ENCODE results near the gene NKD2. TPM values are rescaled to one million over a fixed set of nuclear protein-coding genes. Genes with fewer than 3 reads are reported as not detected.

Gene NKD2
- total RNA-seq, 1 experiment from 2014 or later, result 2.8 TPM

DNA sequence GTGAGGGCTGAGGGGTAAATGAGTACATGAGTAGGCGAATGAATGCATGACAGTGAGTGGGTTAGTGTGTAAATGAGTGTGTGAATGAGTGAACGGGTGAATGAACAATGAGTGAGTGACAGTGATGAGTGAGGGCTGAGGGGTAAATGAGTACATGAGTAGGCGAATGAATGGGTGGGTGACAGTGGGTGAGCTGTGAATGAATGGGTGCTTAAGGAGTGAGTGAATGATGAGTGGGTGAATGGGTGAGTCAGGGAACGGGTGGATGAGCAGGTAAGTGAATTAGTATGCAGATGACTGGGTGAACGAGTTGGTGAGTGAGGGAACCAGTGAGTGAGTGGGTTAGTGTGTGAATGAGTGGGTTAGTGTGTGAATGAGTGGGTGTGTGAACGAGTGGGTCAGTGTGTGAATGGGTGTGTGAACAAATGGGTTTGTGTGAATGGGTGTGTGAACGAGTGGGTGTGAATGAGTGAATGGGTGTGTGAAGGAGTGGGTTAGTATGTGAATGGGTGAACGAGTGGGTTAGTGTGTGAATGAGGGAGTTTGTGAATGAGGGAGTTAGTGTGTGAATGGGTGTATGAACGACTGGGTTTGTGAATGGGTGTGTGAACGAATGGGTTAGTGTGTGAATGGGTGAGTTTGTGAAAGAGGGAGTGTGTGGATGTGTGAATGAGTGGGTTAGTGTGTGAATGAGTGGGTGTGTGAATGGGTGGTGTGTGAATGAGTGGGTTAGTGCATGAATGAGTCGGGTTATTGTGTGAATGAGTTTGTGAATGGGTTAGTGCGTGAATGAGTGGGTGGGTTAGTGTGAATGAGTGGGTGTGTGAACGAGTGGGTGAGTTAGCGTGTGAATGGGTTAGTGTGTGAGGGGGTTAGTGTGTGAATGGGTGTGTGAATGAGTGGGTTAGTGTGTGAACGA is 32.9 kb downstream of the NKD2 start:
- no peak for DNase-seq (ENCODE audit: low spot score)

DNA sequence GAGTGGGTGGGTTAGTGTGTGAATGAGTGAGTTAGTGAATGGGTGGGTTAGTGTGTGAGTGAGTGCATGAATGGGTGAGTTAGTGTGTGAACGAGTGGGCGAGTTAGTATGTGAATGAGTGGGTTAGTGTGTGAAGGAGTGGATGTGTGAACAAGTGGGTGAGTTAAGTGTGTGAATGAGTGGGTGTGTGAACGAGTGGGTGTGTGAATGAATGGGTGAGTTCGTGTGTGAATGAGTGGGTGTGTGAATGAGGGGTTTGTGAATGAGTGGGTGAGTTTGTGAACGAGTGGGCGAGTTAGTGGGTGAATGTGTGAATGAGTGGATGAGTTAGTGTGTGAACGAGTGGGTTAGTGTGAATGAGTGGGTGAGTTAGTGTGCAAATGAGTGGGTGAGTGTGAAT is 34.0 kb downstream of the NKD2 start:
- no peak for DNase-seq (ENCODE audit: low spot score)

DNA sequence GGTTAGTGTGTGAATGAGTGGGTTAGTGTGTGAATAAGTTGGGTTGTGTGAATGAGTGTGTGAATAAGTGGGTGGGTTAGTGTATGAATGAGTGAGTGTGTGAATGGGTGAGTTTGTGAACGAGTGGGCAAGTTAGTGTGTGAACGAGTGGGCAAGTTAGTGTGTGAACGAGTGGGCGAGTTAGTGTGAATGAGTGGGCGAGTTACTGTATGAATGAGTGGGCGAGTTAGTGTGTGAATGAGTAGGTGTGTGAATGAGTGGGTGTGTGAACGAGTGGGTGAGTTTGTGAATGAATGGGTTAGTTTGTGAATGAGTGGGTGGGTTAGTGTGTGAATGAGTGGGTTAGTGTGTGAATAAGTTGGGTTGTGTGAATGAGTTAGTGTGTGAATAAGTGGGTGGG is 34.7 kb downstream of the NKD2 start:
- DNase-seq (ENCODE audit: low spot score), result no peak

DNA sequence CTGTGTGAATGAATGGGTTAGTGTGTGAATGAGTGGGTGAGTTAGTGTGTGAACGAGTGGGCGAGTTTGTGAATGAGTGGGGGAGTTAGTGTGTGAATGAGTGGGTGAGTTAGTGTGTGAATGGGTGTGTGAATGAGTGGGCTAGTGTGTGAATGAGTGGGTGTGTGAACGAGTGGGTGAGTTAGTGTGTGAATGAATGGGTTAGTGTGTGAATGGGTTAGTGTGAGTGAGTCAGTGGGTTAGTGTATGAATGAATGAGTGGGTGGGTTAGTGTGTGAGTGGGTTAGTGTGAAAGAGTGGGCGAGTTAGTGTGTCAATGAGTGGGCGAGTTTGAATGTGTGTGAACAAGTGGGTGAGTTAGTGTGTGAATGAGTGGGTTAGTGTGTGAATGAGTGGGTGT is 35.5 kb downstream of the NKD2 start:
- DNase-seq (ENCODE audit: low spot score), result no peak

DNA sequence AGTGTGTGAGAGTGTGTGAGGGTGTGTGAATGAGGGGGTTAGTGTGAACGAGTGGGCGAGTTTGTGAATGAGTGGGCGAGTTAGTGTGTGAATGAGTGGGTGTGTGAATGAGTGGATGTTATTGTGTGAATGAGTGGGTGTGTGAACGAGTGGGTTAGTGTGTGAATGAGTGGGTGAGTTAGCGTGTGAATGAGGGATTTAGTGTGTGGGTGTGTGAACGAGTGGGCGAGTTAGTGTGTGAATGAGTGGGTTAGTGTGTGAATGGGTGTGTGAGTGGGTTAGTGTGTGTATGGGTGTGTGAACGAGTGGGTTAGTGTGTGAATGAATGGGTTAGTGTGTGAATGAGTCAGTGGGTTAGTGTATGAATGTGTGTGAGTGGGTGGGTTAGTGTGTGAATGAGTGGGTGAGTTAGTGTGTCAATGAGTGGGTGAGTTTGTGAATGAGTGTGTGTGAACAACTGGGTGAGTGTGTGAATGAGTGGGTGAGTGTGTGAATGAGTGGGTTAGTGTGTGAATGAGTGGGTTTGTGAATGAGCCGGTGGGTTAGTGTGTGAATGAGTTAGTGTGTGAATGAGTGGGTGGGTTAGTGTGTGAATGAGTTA is 37.5 kb downstream of the NKD2 start:
- no peak for DNase-seq (ENCODE audit: low spot score)

DNA sequence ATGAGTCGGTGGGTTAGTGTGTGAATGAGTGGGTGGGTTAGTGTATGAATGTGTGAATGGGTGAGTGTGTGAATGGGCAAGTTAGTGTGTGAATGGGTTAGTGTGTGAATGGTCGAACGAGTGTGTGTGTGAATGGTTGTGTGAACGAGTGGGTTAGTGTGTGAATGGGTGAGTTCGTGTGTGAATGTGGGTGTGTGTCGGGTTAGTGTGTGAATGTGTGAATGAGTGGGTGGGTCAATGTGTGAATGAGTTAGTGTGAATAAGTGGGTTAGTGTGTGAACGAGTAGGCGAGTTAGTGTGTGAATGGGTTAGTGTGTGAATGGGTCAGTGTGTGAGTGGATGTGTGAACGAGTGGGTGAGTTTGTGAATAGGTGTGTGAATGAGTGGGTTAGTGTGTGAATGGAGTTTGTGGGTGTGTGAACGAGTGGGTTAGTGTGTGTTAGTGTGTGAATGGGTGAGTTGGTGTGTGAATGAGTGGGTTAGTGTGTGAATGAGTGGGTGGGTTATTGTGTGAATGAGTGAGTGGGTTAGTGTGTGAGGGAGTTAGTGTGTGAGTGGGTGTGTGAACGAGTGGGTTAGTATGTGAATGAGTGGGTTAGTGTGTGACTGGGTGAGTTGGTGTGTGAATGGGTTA is 38.8 kb downstream of the NKD2 start:
- no peak for DNase-seq (ENCODE audit: low spot score)

DNA sequence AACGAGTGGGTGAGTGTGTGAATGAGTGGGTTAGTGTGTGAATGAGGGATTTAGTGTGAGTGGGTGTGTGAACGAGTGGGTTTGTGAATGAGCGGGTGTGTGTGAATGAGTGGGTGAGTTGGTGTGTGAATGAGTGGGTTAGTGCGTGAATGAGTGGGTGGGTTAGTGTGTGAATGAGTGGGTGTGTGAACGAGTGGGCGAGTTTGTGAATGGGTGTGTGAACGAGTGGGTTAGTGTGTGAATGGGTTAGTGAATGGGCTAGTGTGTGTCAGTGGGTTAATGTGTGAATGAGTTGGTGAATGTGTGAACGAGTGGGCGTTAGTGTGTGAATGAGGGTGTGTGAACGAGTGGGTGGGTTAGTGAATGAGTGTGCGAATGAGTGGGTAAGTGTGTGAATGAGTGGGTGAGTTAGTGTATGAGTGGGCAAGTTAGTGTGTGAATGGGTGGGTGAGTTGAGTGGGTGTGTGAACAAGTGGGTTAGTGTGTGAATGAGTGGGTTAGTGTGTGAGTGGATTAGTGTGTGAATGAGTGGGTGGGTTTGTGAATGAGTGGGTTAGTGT is 39.6 kb downstream of the NKD2 start:
- no peak for DNase-seq (ENCODE audit: low spot score)

DNA sequence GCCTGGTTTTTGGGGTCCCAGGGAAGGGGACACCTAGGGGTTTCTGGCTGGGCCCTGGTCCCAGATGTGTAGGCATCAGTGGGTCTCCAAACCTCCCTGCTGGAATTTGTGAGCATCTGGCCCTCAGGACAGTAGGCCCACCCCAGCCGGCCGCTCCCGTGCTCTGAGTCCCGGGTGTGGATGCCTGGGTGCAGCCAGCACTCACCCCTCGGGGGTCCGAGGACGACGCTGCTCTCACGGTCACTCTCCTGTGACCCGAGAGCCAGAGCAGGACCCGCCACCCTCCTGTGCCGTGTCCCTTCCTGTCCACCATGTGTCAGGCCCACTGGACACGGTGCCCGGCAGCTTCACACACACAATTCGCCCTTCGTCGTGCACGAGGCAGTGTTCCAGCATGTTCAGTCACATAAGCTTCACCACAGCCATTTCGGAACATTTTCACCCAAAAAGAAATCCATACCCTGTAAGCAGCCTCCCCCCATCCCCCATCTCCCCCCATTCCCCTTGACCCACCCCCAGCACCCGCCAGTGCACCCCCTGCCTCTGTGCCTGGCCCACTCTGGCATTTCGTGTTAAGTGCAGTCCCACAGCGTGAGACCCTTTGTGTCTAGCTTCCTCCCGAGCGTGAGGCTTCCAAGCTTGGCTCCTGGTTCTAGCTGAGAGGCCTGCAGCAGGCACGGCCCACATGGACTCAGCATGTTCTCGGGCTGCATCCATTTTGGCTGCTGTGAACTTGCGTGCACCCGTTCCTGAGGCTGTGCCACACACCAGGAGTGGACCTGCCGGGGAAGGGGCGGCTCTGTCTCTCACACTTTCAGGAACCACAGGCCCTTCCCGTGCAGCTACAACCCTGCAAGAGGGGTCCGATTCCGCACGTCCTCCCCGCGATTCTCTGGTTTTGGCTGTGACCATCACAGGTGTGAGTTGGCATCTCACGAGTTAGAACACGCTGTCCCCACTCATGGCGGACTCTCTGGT is 40.5 kb downstream of the NKD2 start:
- no peak for DNase-seq (ENCODE audit: low spot score)

DNA sequence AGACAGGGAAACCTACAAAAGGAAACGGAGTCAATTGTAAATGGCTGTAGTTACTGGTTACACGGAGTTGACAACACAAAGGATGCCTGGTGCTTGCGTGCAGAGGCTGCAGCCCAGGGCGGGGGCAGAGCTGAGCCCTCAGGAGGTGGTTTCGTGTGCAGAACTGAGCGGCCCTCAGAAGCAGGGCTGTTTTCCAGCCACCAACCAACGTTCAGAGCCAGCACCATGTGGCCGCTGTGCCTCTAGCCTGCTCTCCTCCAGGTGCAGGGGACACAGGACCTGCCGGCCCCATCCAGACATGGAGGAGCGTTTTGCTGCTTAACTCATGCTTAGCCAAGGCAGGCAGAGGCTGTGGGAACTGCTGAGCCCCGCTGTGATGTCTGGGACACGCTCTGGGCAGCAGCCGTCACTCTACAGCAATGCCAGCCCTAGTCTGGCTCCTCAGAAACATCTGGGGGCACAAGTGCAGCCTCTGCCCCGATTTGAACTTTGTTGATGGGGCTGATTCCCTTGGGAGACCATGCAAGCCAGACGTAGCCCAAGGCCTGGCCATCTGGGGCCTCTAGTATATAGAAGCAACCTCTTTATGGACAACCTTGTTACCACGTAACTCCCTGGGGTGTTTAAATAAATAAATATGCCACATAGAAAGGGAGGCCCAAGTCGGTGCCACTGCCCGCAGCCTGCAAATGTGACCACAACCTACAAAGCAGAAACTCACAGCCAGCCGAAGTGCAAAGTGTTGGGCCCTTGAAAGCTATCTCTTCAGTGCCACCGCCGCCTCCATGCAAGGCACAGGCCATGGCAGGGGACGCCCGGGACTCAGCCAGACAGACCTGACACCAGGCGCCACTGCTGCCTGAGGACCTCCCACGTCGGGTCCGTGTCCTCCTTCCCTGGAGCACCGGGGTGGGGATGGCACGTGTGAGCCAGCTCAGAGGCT is 42.1 kb downstream of the NKD2 start:
- DNase-seq (ENCODE audit: low spot score), result no peak

DNA sequence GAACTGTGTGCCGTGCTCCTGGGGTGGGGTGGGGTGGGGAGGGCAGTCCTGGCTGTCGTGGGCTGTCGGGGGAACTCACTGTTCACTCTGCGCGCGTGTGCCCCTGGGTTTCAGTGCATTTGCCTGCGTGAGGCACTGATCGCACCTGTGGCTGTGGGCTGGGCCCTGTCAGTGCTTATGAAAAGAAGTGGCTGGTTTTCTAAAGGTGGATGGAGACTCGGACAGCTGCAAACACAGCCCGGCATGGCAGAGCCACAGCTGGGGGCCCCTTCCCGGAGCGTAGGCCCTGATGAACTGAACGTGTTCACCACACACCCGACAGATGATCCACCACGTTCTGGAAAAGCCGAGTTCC is 42.7 kb downstream of the NKD2 start:
- no peak for DNase-seq (ENCODE audit: low spot score)

DNA sequence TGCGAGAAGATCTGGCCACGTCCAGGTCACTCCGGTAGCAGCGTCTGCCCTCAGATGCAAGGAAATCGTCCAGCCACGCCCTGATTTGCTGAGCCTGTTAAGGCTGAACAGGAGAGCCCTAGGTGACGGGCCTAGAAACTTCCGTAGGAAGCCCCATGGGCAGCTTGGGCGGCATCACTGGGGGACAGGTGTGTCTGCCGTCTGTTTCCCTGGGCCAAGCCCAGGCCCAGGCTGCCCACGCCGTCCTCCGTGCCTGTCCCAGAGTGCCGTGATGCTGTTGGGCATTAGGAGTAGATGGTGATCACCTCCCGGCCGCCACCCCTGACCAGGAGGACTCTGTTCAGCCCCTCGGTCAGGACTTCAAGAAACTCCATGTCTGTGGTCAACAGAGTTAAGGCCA is 43.5 kb downstream of the NKD2 start:
- no peak for DNase-seq (ENCODE audit: low spot score)

DNA sequence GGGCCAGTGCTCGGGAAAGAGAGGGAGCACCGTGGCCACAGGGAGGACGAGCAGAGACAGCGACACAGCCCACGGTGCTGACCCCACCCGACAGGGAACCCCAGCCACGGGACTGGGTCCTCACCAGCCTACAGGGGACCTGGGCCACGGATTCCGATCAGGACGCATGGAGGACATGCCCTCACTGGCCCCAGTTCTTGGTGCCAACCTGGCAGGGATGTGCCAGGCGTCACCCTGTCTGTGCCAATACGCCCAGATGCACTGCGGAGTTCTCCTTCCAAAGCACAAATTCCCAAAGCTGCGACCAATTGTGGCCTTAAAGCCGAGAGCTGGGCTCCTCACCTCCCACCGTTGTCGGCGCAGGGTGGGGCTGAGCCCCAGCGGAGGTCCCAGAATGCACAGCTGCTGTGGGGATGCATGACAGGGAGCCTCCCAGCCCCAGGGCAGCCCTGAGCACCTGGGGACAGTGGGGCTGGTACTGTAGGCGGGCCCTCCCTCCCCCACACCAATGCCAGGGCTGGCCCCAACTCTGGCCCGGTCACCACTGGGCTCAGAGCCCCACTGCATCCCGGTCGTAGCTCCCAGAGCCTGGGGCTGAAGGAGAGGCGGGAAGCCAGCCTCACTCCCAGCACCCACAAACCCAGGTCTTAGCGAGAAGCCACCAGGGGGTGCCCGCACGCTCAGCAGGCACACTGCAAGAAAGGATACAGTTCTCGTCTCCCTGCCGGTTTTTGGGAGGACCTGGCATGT is 44.2 kb downstream of the NKD2 start:
- no peak for DNase-seq (ENCODE audit: low spot score)

DNA sequence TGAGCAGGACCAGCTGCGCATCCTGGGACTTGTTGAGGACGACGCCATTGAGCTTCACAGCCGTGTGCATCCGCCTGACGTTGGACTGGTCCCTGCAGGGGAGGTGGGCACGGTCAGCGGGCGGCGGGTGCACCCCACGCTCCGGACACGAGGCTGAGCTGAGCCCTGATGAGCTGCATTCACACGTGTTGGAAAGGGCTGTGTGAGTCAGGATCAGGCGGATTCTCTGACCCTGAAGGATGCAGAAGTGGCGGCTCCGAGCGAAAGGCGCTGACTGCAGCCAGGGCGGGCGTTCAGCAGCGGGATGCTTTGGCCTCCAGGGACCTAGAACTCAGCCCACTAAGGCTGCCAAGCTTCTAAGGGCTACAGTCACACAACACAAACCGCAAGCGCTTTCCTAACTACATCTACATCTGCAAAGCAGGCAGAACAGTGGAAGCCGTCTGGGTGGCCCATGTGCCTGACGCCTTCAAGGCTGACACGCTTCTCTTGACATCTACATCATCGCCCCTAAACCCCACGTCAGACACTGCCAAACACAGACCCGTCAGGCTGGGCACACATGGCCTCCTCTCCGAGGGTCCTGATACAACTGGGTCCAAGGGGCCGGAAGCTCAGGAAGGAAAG is 44.9 kb downstream of the NKD2 start:
- DNase-seq (ENCODE audit: low spot score), result no peak

DNA sequence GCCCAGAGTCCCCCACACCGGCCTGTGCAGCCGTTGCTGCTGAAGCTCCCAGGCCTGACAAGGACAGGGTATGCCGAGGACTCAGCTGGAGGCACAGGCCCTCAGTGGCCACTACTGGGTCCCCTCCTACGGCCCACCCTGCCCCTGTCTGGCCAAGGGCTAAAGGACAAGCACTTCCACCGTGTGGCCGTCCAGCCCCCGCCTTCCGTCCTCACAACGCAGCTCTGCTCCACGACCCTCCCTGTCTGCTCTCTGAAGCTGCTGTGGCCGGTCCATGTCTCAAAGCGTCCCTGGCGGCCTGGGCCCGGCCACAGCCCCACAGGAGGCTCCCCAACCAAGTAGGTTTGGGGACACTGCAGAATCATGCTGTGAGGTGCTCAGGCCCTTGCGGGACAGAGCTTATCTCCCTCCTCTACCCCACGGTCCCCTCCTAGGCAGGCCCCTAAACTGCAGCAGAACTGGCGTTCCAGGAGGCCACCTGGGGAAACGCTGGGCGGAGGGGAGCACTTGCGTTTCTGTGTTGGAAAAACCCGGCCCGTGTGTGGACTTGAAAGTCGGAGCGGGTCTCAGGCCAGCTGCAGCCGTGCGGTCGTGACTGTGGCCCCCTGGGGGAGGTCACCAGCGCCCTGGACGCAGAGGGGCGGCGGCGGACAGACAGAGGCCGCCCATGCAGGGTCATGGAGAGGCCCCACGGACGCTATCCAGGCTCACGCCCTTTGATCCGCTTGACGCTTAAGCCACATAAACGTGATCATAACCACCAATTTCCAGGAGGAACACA is 45.6 kb downstream of the NKD2 start:
- DNase-seq (ENCODE audit: low spot score), result no peak

DNA sequence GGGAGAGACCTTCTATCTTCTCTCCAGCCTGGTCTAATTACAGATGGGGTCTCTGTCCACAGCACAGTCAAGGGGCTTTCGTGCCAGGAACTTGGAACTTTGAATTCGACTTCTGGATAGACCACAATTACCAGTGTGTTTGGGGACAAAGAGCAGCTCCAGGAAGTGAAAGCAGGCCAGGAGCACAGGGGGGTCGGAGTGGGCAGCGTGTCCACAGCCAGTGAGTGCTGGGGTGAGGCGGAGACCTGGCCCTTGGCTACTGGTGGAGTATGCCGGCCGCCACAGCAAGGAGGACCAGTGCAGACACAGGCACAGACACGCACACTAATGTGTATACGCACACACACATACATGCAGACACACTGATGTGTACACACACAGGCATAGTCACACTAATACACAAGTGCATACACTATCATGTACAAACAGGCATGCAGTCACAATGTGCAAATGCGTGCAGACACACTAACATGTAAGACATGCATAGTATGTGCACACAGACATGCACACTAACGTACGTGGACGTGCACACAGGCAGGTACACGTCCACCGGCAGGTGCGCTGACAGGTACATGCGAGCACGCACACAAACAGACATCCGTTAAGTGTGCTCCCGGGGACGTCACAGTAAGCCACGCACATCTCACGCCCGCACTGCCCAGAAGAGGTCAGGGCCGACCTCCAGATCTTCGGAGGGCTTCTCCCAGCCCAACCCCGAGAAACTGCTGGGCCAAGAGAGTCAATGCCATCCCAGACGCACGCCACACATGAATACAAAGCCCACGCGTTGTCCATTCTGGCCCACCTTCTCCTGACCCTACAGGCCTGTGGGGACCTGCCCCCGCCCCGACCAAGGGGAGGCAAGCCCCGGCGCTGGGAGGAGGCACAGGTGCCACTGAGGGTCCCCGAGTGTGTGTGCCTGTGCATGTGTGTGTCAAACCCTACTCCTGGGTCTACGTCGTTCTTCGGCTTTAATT is 46.5 kb downstream of the NKD2 start:
- no peak for DNase-seq (ENCODE audit: low spot score)

DNA sequence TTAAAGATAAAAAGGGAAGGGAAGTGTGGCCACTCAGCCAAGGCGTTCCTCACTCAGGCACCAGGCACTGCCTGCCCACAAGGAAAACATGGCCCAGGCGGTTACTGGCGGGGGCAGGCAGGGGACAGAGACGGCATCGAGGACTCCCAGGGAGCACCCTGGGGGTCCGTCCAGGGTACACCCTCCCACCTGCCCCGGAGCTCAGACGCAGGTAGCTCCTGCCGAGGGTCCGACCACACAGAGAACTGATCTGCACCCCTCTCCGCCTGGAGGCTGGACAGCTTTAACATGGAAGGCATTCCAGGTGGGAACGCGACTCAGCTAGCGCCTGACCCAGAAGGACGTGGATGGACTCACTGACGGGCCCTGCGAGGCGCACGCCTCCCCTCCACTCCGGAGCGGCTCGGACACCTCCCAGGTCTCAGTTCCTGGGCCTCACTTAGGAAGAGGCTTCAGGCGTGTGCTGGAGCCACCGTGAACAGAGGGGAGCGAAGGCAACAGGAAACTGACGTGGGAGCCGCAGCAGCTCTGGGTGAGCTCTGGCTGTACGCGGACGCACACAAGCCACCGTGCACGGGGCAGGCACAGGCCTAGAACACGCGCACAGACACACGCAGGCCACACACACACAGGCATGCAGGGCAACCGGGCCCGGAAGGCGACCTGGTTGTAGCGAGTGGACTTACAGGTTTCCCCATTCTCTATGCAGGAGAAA is 47.5 kb downstream of the NKD2 start:
- DNase-seq (ENCODE audit: low spot score), result no peak
